Ishikawa (cell line): ENCODE data around the gene CHN2.

ENCODE experiments used
- CEBPB ChIP-seq: IDR thresholded peaks from 2 replicates; pipeline ENCODE4 v1.6.1; 2012
- CREB1 ChIP-seq: IDR thresholded peaks from 2 replicates; pipeline ENCODE4 v1.6.1; 2012; ENCODE audit warnings: low read depth
- EP300 ChIP-seq: IDR thresholded peaks from 2 replicates; pipeline ENCODE4 v1.6.1; 2012; ENCODE audit warnings: borderline replicate concordance
- FOXM1 ChIP-seq: IDR thresholded peaks from 2 replicates; pipeline ENCODE4 v1.6.1; 2012; ENCODE audit warnings: low read depth, borderline replicate concordance
- NFIC ChIP-seq: IDR thresholded peaks from 2 replicates; pipeline ENCODE4 v1.6.1; 2012
- RAD21 ChIP-seq: IDR thresholded peaks from 2 replicates; pipeline ENCODE4 v1.6.1; 2012; ENCODE audit warnings: low read depth
- TAF1 ChIP-seq: IDR thresholded peaks from 2 replicates; pipeline ENCODE4 v1.6.1; 2012; ENCODE audit warnings: low read depth, mild to moderate bottlenecking
- YY1 ChIP-seq: IDR thresholded peaks from 2 replicates; pipeline ENCODE4 v1.6.1; 2012; ENCODE audit warnings: low read depth
- TF ChIP-seq, protein P1 (sequence below): IDR thresholded peaks from 2 replicates; pipeline ENCODE4 v1.6.1; 2012

DNA sequence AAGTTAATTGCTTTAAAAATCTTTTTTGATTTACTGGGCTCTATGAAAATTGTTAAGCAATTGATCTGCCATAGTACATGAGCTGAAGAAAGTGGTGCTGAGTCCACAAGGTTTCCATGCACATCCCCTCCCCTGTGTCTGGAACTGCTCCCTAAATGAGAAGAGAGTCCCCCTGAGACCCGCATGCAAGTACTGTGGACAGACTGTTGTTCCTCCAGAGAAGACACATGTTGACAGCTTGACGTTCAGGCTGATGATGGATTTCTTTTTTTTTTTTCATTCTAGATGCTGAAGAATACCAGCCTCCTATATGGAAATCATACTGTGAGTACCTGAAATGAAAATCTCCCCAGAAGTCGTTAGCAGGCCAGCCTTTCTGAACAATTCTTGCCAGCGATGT lies 159.8 kb downstream of the CHN2 start:
- TF ChIP-seq, protein P1, sequence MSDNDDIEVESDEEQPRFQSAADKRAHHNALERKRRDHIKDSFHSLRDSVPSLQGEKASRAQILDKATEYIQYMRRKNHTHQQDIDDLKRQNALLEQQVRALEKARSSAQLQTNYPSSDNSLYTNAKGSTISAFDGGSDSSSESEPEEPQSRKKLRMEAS: no peak
- TF ChIP-seq CEBPB: no peak
- no peak for TF ChIP-seq YY1
- no peak for TF ChIP-seq TAF1
- TF ChIP-seq FOXM1: no peak
- TF ChIP-seq CREB1: no peak
- no peak for TF ChIP-seq RAD21
- no peak for TF ChIP-seq EP300
- no peak for TF ChIP-seq NFIC
